ENCODE data around the gene GAGE12E. TPM values are rescaled to one million over a fixed set of nuclear protein-coding genes. Genes with fewer than 3 reads are reported as not detected.
"Not testable (repeated sequence)": the region's sequence is repeated elsewhere in the genome, so short reads cannot be mapped to it uniquely, and the experiment has no call there.

The GAGE12E gene, protein sequence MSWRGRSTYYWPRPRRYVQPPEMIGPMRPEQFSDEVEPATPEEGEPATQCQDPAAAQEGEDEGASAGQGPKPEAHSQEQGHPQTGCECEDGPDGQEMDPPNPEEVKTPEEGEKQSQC
- not detected in 2 replicates for total RNA-seq
- not detected for total RNA-seq (2013)
- not detected in 2 replicates for polyA plus RNA-seq
- not detected in 2 replicates for polyA minus RNA-seq

- H3K27ac ChIP-seq (ENCODE audit: low read length in 2 of 2); H3K4me2 ChIP-seq (replicated peaks; ENCODE audit: low read depth, low read length, poor library complexity, severe bottlenecking); H3K4me3 ChIP-seq (ENCODE audit: control extremely low read depth in 1 of 5, extremely low read depth in 1 of 5, insufficient read depth in 1 of 5, low read depth in 2 of 5, low read length in 4 of 5); H3K9me3 Mint-ChIP-seq (ENCODE audit: insufficient read depth); H3K4me1 ChIP-seq (ENCODE audit: control insufficient read depth in 2 of 2, insufficient read depth in 2 of 2, low read length in 2 of 2); H2AFZ ChIP-seq (ENCODE audit: insufficient read depth, low read depth, low read length, poor library complexity, severe bottlenecking); intact Hi-C loops (cut with micrococcal nuclease); H4K20me1 ChIP-seq (ENCODE audit: control insufficient read depth, insufficient read depth, low read length, poor library complexity, severe bottlenecking); H3K9me3 ChIP-seq (ENCODE audit: control extremely low read depth in 1 of 3, control insufficient read depth in 2 of 3, insufficient read depth in 1 of 3, low read length in 2 of 3); DNase-seq; H3K27me3 ChIP-seq (replicated peaks in 1 of 4; ENCODE audit: control extremely low read depth in 1 of 4, control insufficient read depth in 3 of 4, insufficient read depth in 4 of 4, low read length in 3 of 4); ATAC-seq (ENCODE audit: low read depth); H3K9ac ChIP-seq (ENCODE audit: low read length); H3K79me2 ChIP-seq (ENCODE audit: control insufficient read depth, insufficient read depth, low read length); POLR2A ChIA-PET; H3K4me1 Mint-ChIP-seq; CTCF ChIA-PET; H3K36me3 ChIP-seq (replicated peaks in 1 of 2; ENCODE audit: control extremely low read depth in 1 of 2, control insufficient read depth in 1 of 2, extremely low read depth in 1 of 2, insufficient read depth in 2 of 2, low read length in 1 of 2); H3K27ac Mint-ChIP-seq; H3K27me3 Mint-ChIP-seq; H3K4me3 Mint-ChIP-seq: not testable (repeated sequence)
- no CpG with 5 or more reads among the region's 16 CpGs for WGBS (ENCODE audit: insufficient coverage)
These were observed at the start of gene GAGE12E for GRCh38 chrX:49550989-49551388. TSS of gene GAGE12E (plus strand) at chrX:49551289. CDS start at chrX:49552444, 1,155 bp downstream.

GRCh38 chrX:49531877-49532276 is 19.2 kb upstream of the GAGE12E start, which contains the start of gene GAGE12C:
TSS of gene GAGE12C (plus strand) at chrX:49532177. CDS start at chrX:49533332, 1,155 bp downstream.
- no CpG with 5 or more reads among the region's 16 CpGs for WGBS (ENCODE audit: insufficient coverage)

GRCh38 chrX:49541433-49541832 is 9.7 kb upstream of the GAGE12E start, which contains the start of gene GAGE12D:
TSS of gene GAGE12D (plus strand) at chrX:49541733. CDS start at chrX:49542888, 1,155 bp downstream.
- H3K4me1 ChIP-seq (ENCODE audit: control insufficient read depth in 2 of 2, insufficient read depth in 2 of 2, low read length in 2 of 2); H3K4me1 Mint-ChIP-seq; H2AFZ ChIP-seq (ENCODE audit: insufficient read depth, low read depth, low read length, poor library complexity, severe bottlenecking); H3K27ac Mint-ChIP-seq; ATAC-seq (ENCODE audit: low read depth); H3K27me3 ChIP-seq (replicated peaks in 1 of 4; ENCODE audit: control extremely low read depth in 1 of 4, control insufficient read depth in 3 of 4, insufficient read depth in 4 of 4, low read length in 3 of 4); H4K20me1 ChIP-seq (ENCODE audit: control insufficient read depth, insufficient read depth, low read length, poor library complexity, severe bottlenecking); H3K4me3 Mint-ChIP-seq; H3K79me2 ChIP-seq (ENCODE audit: control insufficient read depth, insufficient read depth, low read length); H3K9me3 ChIP-seq (ENCODE audit: control extremely low read depth in 1 of 3, control insufficient read depth in 2 of 3, insufficient read depth in 1 of 3, low read length in 2 of 3); DNase-seq; CTCF ChIA-PET; H3K27ac ChIP-seq (ENCODE audit: low read length in 2 of 2); H3K4me3 ChIP-seq (ENCODE audit: control extremely low read depth in 1 of 5, extremely low read depth in 1 of 5, insufficient read depth in 1 of 5, low read depth in 2 of 5, low read length in 4 of 5); H3K27me3 Mint-ChIP-seq; POLR2A ChIA-PET; H3K9me3 Mint-ChIP-seq (ENCODE audit: insufficient read depth); H3K4me2 ChIP-seq (replicated peaks; ENCODE audit: low read depth, low read length, poor library complexity, severe bottlenecking); H3K9ac ChIP-seq (ENCODE audit: low read length); intact Hi-C loops (cut with micrococcal nuclease); H3K36me3 ChIP-seq (replicated peaks in 1 of 2; ENCODE audit: control extremely low read depth in 1 of 2, control insufficient read depth in 1 of 2, extremely low read depth in 1 of 2, insufficient read depth in 2 of 2, low read length in 1 of 2): not testable (repeated sequence)
- no CpG with 5 or more reads among the region's 16 CpGs for WGBS (ENCODE audit: insufficient coverage)

More at GRCh38 chrX:49531877-49532276, 19.2 kb upstream of the GAGE12E start, which contains the start of gene GAGE12C:
- ATAC-seq (ENCODE audit: low read depth); H3K79me2 ChIP-seq (ENCODE audit: control insufficient read depth, insufficient read depth, low read length); H3K4me3 ChIP-seq (ENCODE audit: control extremely low read depth in 1 of 5, extremely low read depth in 1 of 5, insufficient read depth in 1 of 5, low read depth in 2 of 5, low read length in 4 of 5); DNase-seq; H3K4me2 ChIP-seq (replicated peaks; ENCODE audit: low read depth, low read length, poor library complexity, severe bottlenecking); H3K4me1 Mint-ChIP-seq; H3K27ac Mint-ChIP-seq; CTCF ChIA-PET; H3K36me3 ChIP-seq (replicated peaks in 1 of 2; ENCODE audit: control extremely low read depth in 1 of 2, control insufficient read depth in 1 of 2, extremely low read depth in 1 of 2, insufficient read depth in 2 of 2, low read length in 1 of 2); H3K9ac ChIP-seq (ENCODE audit: low read length); H3K9me3 Mint-ChIP-seq (ENCODE audit: insufficient read depth); H3K4me1 ChIP-seq (ENCODE audit: control insufficient read depth in 2 of 2, insufficient read depth in 2 of 2, low read length in 2 of 2); H3K4me3 Mint-ChIP-seq; H3K27me3 Mint-ChIP-seq; H3K27ac ChIP-seq (ENCODE audit: low read length in 2 of 2); H3K9me3 ChIP-seq (ENCODE audit: control extremely low read depth in 1 of 3, control insufficient read depth in 2 of 3, insufficient read depth in 1 of 3, low read length in 2 of 3); POLR2A ChIA-PET; intact Hi-C loops (cut with micrococcal nuclease); H4K20me1 ChIP-seq (ENCODE audit: control insufficient read depth, insufficient read depth, low read length, poor library complexity, severe bottlenecking); H3K27me3 ChIP-seq (replicated peaks in 1 of 4; ENCODE audit: control extremely low read depth in 1 of 4, control insufficient read depth in 3 of 4, insufficient read depth in 4 of 4, low read length in 3 of 4); H2AFZ ChIP-seq (ENCODE audit: insufficient read depth, low read depth, low read length, poor library complexity, severe bottlenecking): not testable (repeated sequence)

DNA sequence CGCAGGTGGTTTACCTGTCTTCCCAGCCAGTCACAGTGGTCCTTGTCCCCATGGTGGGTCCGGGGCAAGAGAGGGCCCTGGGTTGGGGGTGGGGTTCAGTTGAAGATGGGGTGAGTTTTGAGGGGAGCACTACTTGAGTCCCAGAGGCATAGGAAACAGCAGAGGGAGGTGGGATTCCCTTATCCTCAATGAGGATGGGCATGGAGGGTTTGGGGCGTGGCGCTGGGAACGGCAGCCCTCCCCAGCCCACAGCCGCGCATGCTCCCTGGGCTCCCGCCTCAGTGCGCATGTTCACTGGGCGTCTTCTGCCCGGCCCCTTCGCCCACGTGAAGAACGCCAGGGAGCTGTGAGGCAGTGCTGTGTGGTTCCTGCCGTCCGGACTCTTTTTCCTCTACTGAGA is 9.5 kb downstream of the GAGE12E start, which contains the start of gene GAGE12F:
TSS of gene GAGE12F (plus strand) at position 301 of the 400 bp plus-strand sequence. CDS start 1,155 bp downstream, outside the sequence.
- H3K27ac Mint-ChIP-seq; H3K4me3 Mint-ChIP-seq; DNase-seq; H4K20me1 ChIP-seq (ENCODE audit: control insufficient read depth, insufficient read depth, low read length, poor library complexity, severe bottlenecking); H3K27me3 Mint-ChIP-seq; CTCF ChIA-PET; ATAC-seq (ENCODE audit: low read depth); H3K27me3 ChIP-seq (replicated peaks in 1 of 4; ENCODE audit: control extremely low read depth in 1 of 4, control insufficient read depth in 3 of 4, insufficient read depth in 4 of 4, low read length in 3 of 4); H3K9me3 ChIP-seq (ENCODE audit: control extremely low read depth in 1 of 3, control insufficient read depth in 2 of 3, insufficient read depth in 1 of 3, low read length in 2 of 3); H3K9me3 Mint-ChIP-seq (ENCODE audit: insufficient read depth); H3K4me3 ChIP-seq (ENCODE audit: control extremely low read depth in 1 of 5, extremely low read depth in 1 of 5, insufficient read depth in 1 of 5, low read depth in 2 of 5, low read length in 4 of 5); H3K4me1 Mint-ChIP-seq; H2AFZ ChIP-seq (ENCODE audit: insufficient read depth, low read depth, low read length, poor library complexity, severe bottlenecking); POLR2A ChIA-PET; H3K36me3 ChIP-seq (replicated peaks in 1 of 2; ENCODE audit: control extremely low read depth in 1 of 2, control insufficient read depth in 1 of 2, extremely low read depth in 1 of 2, insufficient read depth in 2 of 2, low read length in 1 of 2); H3K27ac ChIP-seq (ENCODE audit: low read length in 2 of 2); intact Hi-C loops (cut with micrococcal nuclease); H3K79me2 ChIP-seq (ENCODE audit: control insufficient read depth, insufficient read depth, low read length); H3K9ac ChIP-seq (ENCODE audit: low read length); H3K4me2 ChIP-seq (replicated peaks; ENCODE audit: low read depth, low read length, poor library complexity, severe bottlenecking); H3K4me1 ChIP-seq (ENCODE audit: control insufficient read depth in 2 of 2, insufficient read depth in 2 of 2, low read length in 2 of 2): not testable (repeated sequence)
- WGBS (ENCODE audit: insufficient coverage) = no CpG with 5 or more reads among the region's 16 CpGs
